HG02852 (cell line): ENCODE data around the gene CHGA.
A peak's percentile ranks its signal among the peaks of the same experiment; 100 is the strongest.

Source experiments
- ATAC-seq: cut with Tn5 transposase; IDR thresholded peaks from one replicate; pipeline ENCODE4 v1.9.1; 2021; ENCODE audit warnings: mild to moderate bottlenecking, moderate library complexity; ENCODE audit not compliant: unreplicated experiment

Gene CHGA

DNA sequence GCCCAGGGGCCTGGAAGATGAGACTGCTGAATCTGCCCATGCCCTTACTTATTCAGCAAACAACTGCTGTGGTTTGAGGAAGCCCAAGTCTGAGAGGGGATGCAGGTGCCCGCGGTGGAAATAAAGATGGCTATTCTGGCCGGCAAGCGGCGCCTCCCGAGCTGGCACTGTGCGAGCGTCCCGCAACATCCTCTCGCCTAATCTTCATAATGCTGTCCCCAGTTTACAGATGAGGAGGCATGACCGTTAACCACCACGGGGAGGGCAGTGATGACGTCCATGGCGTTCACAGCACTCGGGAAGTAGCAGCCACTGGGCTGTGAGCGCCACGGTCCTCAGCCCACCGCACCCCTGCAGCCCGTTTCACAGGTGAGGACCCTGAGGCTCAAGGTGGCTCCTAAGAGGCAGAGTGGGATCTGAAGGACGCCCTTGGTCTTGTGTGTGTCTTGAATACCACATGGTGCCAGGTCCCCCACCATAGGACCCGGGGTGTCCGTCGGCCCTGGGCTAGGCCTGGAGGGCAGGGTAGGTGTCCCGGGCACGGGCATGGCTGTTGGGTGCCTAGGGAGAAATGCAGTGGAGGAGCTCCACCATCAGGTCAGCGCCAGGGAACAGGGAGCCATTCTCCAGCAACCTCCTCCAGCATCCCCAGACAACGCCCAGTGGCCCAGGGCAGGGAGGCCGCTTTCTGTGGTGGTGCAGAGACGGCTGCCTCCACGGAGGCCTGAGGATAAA is 20.2 kb downstream of the CHGA start:
- ATAC-seq, result no peak

DNA sequence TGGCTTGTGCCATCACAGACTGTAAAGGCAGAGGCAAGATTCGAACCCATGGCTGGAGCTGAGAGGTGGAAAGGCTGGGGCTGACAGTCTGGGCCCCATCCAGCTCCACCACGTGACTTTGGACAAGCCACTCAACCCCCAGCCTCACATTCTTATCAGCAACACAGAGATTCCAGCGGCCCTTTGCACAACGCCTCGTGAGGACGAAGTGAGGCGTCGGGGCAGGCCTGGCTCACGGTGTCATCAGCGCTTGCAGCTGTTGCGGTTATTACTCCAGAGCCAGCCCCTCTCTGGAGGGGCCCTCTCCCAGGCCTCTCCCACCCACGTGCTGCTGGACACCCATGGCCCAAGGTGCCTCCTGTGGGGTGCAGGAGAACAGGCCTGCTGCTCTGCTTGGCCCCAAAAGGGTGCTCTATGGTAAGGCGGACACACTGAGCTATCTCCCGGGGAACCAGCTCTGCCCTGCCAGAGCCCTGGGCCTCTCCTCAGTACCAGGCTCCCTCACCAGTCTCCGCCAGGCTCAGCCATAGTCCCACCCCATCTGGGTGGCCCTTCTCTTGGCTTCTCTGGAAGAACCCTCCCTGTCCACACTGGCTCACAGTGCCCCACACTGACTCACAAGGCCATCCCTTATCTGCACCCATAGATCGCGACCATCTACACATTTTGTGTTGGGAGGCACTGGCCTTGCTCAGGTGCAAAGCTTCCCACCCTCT is 21.1 kb downstream of the CHGA start:
- ATAC-seq, result no peak

DNA sequence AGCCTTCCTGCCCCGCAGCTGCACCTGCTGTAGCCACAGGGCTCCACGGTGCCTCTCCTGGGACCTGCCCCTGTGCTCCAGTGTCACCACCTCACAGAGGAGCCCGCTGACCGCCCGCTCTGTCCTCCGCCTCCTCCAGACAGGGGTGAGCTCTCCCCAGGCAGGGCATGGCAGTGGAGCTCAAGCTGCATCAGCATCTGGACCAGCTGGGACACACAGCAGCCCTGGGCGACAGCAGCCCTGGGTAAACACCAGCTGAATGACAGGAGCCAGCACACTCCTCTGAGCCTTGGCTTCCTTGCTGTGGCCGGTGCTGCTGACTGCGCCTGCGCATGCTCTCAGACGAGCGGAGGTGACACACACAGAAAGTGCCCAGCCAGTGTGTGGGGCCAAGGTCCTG is 22.0 kb downstream of the CHGA start:
- no peak for ATAC-seq

DNA sequence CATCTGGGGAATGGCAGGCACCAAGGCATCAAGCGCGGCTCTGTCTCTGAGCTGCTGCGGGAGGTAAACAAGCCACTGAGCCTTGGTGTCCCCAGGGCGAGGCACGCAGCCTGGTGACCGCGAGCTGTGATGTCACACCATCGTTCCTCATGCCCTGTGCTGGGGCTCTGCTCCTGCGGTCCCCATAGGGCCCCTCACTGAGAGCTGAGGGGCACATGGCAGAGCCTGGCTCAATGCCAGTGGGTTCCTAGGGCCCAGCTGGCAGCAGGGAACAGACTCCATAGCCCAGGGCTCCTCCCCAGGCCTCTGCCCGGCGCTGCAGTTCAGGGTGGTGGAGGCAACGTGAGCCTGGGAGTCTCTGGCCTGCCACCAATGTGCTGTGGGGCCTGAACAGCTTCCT is 22.6 kb downstream of the CHGA start:
- ATAC-seq, result no peak

DNA sequence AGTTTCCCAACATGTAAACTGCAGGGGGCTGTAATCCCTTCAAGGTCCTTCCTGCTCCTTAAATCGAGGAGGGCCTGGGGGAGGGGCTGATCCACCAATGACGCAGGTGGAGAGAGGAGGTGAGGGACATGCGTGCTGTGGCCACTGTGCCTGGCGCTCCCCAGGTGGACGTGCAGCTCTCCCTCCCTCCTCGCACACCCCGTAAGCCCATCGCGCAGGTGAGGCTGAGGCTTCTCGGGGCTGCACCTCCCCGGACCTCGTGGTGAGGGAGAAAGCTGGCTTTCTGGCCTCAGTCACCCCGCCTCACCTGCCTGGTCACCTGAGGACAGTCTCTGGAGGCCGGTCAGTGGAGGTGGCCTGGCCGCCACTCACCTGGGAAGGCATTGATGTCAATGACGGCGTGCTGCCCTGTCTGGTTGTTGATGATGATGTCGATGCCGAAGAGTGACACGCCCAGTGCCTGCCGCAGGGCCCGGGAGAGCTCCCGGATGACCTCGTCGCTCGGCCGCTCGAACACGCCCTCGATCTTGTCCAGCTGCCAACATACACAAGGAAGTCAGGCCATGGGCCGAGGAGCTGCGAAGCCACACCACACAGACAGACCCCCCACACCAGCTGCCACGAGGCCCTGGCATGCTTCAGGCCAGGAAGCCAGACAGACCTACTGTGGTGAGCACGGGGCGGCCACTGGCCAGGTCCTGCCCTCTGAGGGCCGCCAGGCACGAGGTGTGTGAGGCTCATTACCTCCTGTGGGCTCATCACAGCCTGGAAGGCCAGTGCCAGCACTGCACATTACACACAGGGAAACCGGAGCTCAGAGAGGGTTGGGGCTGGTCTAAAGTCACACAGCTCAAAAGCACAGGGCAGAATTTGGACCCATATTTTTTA is 23.3 kb downstream of the CHGA start:
- ATAC-seq, result no peak

DNA sequence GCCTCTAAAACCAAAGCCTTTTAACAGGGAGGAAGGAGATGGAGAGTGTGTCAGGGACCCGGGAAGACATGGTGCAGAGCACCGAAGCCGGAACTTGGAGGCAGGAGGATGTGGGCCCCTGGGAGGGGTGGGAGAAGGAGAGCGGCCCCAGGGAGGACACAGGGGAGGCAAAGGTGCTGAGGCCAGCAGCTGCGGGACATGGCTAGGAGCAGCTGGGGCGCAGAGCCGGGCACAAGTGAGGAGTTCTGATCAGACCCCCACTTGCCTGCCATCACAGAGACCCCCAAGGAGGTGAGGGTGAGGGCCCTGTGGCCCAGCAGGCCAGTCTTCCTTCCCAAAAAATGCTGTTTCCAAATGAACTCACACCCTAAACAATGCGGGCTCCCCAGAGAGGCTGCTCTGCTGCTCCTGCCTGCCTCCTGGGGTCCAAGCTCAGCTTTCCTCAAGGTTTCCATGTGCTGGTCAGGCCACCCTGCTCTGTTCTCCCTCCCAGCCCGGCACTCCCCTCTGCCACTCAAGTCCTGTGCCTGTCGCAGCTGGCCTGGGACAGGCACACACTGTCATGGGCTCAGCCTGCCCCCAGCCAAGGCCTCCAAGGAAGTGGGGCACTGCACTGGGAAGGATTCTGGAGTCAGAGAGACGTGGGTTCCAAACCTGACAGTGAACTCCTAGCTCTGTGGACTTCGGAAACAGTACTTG is 24.0 kb downstream of the CHGA start:
- ATAC-seq, result no peak

DNA sequence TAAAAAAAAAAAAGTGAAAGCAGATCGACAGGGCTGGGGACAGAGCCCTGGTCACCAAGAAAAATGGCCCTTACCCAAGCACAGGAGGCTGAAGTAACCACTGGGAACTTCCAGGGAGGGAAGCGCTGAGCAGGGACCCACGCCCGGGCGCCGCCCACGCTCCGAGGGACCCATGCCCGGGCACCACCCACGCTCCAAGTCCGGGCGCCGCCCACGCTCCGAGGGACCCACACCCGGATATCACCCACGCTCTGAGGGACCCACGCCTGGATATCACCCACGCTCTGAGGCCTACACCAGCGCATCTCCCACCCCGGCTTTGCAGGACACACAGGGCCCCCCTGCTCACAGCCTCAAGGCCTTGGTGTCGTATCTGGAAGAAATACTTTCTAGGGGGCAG is 25.7 kb downstream of the CHGA start:
- ATAC-seq, result no peak

DNA sequence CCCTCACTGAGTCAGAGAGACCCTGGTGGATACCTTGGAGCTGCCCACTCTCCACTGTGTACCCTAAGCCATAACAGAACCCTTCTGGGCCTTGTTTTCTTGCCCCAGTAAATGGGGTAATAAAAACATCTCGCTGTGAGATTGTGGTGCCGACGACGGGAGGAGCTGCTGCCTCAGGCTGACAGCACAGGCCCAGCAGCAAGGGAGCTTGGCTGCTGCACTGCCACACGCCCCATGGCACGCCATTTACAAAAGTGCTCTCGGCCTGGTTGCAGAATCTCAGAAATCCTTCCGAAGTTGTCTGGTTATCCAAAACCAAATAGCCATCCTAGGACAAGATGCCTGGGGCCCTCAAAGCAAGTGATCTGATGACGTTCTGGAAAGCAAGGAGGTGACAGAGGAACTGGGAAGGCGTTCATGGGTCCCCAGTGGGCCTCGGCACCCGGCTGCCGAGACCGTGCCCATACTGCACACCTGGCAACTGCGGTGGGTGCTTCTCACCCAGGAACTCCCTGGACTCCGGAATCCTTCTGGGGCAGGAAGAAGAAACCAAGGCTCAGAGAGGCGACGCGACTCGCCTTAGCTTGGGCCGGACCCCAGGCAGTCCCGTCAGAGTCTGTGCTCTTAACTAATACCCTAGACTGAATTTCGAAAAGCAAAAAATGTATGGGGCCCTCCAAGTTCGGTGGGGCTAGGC is 26.7 kb downstream of the CHGA start:
- ATAC-seq, result no peak

DNA sequence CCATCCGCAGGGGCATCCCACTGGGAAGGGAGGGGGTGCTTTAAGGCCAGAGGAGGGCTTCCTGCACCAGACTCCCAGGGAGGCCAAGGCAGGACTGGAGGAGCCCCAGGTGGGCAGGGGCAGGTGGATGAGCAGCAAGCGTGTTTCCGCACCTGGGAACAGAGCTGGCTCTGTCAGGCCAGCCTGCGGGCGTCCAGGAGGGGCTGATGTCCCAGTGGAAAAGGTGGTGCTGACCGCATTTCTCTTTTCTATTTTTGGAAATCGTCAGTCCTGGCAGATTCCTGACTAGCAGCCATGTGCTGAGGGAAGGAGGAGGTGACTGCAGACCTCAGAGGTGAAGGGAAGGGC is 27.2 kb downstream of the CHGA start:
- no peak for ATAC-seq

DNA sequence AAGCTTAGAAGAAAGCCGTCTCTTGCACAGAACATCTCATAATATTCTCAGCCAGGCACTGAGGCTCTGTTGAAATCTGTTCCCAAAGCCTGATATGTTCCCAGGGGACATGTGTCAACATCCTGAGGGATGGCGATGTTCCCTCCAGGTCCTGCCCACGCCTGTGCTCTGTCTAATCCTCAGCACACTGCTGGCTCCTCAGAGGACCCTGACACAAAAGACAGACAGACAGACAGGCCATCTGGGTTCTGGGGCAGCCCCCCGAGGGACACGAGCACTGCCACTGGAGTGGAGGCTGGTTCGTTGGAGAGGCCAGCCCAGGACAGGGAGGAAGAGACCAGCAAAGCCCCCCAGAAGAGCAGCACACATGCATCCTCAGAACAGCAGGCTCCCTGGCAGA is 27.8 kb downstream of the CHGA start:
- no peak for ATAC-seq

DNA sequence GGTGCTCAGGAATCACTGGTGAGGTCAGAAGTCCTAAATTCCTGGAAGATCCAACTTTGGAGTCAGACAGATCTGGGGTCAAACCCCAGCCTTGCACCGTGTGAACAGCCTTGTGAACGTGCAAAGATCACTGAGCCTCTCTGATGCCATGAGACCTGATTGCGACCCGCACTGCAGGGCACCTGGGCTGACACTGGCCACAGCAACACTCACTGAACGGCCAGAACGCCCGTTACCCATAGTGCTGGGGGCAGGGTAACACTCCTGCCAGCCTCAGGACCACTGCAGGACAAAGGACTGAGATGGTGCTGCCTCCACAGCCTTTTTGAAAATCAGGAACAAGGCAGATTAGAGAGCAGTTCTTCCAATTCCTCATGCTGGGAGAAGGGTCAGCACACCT is 28.3 kb downstream of the CHGA start:
- ATAC-seq, result no peak

DNA sequence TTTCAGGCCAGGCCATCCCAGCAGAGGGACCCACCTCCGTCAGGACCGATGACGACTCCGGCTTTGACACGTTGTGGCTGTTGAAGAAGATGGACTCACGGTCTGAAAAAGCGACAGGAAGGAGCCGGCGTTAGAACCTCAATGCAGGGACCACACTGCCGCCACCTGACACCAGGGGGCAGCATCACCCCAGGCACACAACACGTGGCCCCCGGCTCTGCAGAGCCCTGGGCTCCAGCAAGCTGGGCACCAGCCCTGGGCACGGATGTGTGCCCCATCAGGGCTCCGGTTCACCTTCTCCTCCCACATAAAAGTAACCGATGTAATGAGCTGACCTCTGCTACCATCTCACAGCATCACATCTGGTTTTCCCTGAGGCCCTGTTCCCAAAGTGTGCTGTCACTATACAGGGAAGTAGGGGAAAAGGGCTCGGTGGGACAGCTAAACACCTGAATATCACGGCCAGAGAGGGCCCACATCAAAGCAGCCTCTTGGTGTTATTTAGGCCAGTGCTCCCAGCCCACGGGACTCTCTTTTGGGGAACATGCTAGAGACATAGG is 29.0 kb downstream of the CHGA start:
- peak; percentile 73 for ATAC-seq

DNA sequence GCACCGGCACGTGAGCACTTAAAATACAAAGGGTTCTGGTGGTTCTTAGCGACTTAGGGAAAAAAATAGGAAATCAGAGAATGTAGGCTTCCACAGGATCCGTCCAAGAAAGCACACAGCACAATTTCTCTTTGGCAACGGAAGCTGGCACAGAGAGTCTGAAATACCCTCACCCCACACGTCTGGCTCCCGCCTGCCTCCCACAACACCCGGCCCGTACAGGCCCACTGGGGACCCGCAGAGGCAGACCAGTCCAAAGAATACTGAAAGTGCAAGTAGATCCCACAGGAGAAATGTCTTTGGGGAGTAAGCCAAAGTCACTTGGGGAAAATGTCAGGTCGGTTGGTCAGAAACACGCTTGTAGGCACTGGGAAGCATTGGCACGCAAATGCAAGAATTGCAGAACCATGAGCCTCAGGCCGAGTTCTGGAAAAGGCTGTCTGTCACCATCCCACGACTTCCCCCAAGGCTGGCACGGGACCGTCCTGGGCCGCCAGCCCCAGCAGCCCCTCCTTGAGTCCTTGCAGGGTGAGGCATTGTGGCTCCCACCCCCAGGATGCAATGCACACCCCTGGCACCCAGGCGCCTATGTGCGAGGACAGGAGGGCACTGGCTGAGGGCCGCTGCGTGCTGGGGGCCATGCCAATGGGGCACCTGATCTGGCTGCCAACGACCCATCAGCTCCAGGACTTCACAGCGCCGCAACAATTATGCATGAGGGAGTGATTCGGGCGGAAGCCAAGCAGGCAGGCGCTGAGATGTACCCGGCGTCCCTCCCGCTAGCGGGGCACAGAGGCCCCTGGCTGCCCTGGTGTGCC is 29.7 kb downstream of the CHGA start:
- no peak for ATAC-seq

DNA sequence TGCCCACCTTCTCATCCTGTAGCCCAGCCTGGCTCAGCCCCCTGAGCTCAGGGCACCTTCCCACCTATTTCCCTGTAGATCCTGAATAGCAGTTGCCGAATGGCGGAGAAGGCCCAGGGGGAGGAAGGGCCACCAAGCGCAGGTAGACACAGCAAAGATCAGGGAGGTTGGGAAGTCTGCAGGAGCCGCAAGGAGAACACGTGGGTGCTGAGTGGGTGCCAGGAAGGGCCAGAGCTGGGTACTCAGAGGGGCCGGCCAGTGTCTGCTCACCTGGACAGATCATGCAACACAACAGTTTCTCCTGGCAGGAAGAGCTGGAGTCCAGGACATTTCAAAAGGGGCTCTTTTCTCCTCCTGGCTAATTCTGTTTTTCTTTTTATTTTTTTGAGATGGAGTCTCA is 30.6 kb downstream of the CHGA start:
- ATAC-seq, result no peak

DNA sequence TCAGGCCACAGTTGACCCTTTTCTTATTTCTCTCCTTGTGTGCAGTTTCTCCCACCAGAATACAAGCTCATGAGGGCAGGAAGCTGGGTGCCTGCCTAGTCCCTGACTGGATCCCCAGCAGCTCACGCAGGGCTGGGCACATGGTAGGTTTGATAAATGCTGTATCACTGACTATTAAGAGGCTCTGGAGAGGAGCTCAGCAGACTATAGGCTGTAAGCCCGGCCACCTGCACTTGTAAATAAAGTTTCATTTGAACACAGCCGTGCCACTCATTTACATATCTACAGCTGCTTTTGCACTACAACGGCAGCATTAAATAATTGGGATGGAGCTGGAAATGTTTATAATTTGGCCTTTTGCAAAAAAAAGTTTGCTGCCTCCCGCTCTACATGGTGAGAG is 32.0 kb downstream of the CHGA start:
- no peak for ATAC-seq

DNA sequence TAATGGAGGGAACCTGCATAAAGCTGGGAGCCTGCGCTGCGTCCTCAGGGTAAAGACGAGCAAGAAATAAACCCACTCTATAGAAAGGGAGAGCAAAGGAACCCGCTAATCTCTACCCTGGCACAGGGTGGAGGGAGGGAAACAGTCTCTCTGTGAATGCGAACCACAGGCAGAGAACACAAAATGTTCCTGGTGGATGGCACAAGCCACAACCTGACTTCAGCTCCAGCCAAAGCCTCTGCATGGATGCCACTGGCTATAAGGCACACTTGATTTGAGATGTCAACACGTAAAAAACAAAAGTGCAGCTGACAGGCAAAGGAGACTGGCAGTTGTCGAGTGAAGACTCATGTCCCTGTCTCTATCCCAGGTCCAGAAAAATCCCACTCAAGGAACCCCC is 32.4 kb downstream of the CHGA start:
- ATAC-seq, result no peak

DNA sequence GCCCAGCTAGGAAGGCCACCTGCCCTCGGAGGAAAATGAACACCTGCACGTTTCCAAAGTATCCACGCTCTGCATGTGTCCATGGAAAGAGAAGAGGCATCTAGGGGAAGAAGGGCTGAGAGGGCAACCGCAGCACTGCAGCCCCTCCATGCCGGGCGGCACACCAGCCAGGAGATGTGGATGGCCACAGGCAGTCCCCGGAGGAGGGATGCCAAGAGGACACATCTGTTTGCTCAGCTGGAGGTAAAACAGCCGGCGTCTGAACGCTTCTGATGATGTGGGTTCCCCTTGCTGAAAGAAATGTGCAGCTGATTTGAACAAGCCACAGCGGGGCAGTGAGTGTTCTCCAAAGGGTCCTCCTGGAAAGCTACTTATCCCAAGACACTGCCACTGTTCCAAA is 34.0 kb downstream of the CHGA start:
- ATAC-seq, result no peak

DNA sequence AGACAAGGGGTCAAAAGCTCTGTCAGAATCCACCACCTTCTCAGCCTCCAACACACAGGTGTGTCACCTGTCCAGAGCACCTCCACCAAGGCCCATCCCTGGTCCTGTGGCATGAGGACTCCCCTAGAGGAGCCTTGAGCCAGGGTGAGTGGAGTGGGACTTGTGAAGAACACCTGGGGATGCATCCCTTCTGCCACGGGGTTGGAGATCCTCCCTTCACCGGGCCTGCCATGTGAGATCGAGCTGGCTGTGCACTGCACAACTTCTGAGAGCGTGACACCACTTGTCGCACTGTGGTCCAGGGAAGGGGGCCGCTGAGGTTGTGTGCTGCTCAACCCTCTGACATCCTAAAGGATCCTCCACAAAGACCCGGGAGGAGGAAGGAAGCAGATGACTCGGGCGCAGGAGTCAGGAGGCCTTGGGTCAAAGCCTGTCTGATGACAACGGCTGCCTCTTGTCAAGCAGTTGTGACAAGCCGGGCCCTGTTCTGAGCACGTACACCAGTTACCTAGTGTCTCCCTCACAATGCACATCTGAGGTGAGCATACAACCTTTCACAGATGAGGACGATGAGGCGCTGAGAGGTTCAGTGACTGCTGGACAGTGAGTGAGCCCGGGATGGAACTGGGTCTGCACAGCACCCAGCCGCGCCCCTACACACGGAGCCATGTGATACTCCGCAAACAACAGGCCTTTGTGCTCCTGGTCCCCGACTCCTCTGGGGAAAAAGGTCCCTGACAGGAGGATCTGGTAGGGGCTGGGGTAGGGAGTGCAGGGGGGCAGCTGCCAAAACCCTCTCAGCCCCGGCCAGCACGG is 35.6 kb downstream of the CHGA start:
- ATAC-seq, result no peak

DNA sequence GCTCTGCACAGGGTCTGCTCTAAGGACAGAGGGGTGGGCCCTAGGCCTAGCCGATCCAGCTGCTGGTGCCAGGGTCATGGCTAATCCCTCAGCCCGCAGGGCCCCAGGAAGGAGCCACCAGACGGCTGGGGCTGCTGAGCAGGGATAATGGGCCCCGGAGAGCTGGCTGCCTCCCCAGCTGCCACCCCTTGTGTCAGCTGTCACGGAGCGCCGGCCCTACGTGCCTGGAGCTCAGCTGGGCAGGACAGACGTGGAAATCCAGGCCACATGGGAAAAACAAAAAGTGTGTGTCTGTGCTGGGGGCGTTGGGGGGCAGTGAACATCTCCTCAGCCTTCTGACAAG is 36.2 kb downstream of the CHGA start:
- ATAC-seq, result no peak
